K562 treated with DMSO at 1 percent for 12 hours (cell line): Measurements from ENCODE around the gene PTPRG. TPM values are rescaled to one million over a fixed set of nuclear protein-coding genes. Genes with fewer than 3 reads are reported as not detected.

Experiments used
- total RNA-seq: library from RNA; unstranded; fragments of 300-600 nt; gene quantifications from 2 replicates; pipeline ENCODE4 v1.2.3, GENCODE V29; 2022; ENCODE audit not compliant: insufficient read depth

The PTPRG gene
- total RNA-seq: not detected in 2 replicates

GRCh38 chr3:61561374-61562041, at the start of gene PTPRG:
Gene PTPRG (plus strand): TSS chr3:61561571. CDS start chr3:61562288, 717 bp downstream.

